ENCODE measurements around the gene KIFC3.
A peak's percentile ranks its signal among the peaks of the same experiment; 100 is the strongest.

KIFC3 gene

GRCh38 chr16:57762365-57763040, 39.8 kb downstream of the KIFC3 start:
- DNase-seq = no peak

- DNase-seq = no peak
Observed at GRCh38 chr16:57761957-57762356, 40.3 kb downstream of the KIFC3 start.

DNA sequence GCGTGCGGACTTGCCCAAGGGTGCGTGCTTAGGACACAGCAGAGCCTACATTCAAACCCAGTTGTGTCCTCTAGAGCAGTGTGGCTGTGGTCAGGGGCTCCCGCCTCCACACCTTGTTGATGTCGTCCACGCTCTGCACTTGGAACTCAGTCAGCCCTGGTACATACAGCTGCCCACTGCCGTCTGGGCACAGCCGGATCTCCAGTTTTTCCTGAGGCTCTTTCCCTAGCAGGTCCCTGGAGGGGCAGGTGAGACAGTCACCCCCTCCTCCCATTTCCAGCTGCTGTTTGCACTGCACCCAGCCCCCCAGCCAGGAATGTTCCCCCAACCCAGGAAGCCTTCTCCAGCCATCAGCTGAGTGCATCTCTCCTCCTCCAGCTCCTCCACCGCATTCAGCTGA, 41.0 kb downstream of the KIFC3 start:
- no peak for DNase-seq

DNA sequence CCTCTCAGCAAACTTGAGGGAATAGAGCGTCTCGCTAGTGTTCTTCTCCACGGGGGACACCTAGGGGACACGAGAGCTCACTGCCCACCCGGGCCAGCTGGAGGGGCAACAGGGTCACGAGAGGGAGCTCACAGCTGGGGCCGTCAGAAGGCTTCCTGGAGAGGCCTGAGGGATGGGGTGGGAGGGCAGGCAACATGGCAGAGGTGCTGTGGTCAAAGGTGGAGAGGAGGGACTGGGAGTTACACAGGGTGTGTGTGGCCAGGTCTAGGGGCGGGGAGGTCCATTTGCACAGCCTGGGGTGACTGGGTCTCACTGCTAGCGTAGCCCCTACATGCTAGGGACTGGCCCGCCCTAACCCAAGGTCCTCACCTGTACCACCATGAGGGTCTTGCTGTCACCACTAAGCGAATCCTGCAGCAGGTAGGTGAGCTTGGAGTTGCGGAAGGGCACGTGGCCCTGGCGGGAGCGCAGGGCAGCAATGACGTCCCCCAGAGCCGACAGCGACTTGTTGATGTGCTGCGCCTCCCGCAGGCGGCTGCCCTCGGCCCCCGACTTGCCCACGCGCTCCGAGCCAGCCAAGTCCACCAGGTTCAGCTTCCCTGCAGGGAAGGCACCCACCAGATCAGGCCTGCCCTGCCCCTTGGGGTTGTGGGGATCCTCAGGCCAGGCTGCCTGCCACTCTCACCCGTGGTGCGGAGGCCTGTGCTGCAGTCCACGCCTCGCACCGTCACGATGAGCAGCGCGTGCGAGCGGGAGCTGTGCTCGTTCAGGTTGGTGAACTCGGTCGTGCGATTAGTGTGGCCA, 41.7 kb downstream of the KIFC3 start:
- no peak for DNase-seq

DNA sequence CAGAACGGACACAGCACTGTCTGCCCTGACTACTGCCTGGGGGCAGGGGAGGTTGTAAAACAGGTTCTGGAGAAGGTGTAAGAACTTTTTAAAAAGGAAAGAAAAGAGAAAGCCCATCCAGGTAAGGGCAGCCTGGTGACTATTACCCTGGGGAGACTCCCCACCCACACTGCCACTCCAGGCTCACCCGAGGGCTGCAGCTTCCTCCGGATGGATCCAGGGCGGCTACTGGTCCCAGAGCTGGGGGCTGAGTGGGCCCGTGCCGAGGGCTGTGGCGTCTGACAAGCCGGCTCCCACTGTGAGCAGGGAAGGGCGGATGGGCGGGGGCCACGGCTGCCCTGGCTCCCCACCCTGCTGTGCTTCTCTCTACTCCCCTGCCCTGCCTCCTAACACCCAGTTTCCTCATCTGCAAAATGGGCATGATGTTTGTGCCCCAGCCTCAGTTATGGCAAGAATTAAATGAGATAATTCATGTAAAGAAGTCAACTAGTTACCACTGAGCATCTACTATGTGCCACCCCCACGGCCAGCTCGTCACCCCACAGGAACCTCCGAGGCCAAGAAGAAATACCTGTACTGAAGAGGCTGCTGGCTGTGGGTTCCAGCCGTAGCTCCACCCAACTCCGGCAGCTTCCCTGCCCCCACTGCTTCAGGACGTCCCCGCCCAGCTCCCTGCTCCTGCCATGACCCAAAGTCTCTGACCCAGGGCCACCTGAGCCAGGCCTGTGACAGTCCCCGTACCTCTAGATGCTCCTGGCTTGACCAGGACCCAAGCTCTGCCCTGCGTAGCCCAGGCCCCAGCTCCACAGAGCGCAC, 42.5 kb downstream of the KIFC3 start:
- DNase-seq = no peak

- no peak for DNase-seq
Observed at GRCh38 chr16:57759131-57759530, 43.2 kb downstream of the KIFC3 start.

DNA sequence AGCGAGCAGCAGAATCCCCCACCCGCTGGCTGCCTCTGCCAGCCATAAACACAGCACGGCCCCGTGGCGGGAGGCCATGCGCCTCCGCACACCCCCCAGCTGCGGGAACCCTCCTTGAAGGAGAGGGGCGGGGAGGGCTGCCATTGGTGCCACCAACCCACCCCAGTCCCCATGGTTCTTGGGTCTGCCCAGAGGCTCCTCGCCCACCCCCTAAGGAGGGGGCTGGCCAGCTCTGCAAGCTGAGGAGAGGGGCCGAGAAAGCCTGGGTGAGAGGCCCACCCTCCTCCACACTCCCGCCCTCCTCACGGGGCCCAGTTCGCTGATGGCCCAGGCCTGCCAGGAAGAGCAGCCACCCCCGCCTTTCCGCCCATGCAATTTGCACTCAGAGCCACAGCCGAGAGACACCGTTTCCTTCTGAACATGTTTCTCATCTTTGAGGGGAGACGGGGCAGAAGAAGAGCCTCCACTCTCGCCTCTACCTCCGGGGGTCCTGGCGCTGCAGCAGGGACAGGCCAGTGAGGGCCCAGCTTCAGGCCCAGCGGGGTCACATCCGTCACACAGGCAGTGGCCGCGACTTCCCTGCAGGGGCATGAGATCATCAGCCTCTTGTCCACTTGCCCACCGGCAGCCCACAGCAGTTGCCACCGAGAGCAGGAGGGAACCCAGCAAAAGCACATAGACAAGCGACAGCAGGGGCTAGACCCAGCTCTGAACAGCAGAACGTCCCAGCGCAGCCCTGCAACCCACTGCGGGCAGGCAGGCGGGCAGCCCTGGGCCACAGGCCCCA, 43.8 kb downstream of the KIFC3 start:
- DNase-seq = no peak

GRCh38 chr16:57757883-57758282, 44.4 kb downstream of the KIFC3 start:
- DNase-seq = no peak

GRCh38 chr16:57757326-57757786, 44.9 kb downstream of the KIFC3 start:
- peak; percentile 88 for DNase-seq

GRCh38 chr16:57756424-57757325, 45.6 kb downstream of the KIFC3 start:
- DNase-seq = no peak

- DNase-seq = no peak
Observed at GRCh38 chr16:57755726-57756423, 46.4 kb downstream of the KIFC3 start.

GRCh38 chr16:57755061-57755684, 47.1 kb downstream of the KIFC3 start:
- no peak for DNase-seq

DNA sequence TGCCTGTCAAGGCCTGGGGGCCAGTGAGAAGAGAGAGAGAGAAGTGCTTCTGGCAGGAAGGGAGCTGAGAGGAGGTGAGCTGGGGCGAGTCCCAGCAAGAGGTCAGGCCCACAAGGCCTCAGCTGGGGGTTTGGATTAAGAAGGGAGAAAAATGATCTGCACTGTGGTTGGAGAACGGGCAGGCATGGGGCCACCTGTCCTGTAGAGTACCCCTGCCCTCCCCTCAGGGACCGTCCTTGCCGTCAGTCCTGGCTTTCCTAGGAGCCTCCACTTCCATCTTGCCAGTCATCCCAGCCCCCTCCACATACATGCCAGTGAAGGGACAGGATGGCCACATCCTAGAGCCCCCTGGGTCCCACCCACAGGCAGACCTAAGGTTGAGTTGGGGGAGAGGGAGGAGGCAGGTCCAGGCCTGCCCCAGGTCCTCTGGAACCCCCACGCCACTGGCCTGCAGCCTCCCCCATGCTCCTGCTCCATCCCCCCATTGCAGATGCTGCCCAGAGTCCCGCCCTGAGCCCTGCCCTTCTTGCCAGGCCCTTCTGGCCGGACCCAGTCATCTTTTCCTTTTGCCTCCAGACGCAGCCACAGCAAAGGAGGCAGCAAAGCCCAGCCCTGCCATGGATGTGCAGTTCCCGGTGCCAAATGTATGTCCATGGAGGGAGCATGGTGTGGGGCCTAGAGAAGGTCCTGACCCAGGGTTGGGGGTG, 47.8 kb downstream of the KIFC3 start:
- no peak for DNase-seq

DNA sequence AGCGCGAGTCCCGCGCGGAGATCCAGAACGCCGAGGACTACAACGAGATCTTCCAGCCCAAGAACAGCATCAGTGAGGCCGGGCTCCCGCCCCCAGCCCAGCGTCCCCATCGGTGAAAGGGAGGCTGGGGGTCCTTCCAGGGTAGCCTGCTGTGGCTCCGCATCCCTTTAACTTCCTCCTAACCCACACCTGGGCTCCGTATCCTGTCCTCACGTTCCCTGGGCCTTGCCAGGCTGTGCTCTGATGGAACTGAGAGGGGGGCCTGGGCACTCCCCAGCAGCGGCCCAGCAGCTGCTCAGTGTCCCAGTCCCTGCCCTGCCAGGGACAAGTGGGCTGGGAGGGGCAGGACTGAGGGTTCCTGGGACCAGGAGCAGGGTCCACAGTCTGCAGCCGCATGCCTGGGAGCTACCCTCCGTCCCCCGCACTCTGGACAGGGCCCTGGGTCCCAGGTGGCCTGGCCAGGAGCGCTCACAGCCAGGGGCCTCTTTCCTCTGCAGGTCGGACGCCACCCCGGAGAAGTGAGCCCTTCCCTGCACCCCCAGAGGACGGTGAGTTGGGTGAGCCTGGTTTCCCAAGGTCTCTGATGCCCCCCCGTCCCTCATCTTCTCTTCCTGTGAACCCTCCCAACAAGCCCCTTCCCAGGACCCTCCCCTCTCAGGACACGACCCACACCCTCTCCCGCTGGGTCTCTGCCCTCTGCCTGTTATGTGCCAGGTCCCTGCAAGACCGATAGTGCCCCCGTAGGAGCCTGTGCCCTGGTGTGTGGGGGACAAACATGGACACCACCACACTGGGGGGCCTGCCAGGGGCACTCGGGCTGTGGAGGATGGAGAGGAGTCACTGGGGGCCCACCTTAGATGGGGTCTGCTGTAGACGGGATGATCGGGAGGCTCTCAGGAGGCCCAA, 48.6 kb downstream of the KIFC3 start:
- no peak for DNase-seq

DNA sequence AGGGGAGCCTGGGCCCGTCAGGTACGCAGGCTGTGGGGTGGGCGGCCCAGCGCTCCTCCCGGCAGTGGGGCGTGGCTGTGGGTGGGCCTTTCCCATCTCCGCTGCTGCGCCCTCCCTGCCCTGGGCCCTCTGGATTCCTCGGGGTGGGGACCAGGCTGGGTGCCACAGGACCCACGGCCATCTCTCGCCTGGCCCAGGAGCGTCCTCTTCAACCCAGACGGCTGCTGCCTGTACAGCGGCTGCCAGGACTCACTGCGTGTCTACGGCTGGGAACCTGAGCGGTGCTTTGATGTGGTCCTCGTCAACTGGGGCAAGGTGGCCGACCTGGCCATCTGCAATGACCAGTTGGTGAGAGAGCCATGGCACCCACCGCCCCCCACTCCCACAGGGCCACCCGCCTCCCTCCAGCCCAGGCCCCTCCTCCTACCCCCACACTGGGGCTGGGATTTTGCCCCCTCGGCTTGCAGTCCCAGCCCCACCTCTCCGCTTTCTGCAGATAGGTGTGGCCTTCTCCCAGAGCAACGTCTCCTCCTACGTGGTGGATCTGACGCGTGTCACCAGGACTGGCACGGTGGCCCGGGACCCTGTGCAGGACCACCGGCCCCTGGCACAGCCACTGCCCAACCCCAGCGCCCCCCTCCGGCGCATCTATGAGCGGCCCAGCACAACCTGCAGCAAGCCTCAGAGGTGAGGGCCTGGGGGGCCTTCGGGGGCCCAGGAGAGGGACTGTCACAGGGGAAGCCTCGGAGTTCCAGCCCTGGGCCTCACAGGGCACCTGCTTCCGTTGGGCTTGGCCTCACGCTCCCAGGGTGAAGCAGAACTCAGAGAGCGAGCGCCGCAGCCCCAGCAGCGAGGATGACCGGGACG, 49.5 kb downstream of the KIFC3 start:
- DNase-seq = no peak

- DNase-seq = no peak
Observed at GRCh38 chr16:57752203-57752580, 50.1 kb downstream of the KIFC3 start.

GRCh38 chr16:57751539-57752202, 50.6 kb downstream of the KIFC3 start:
- no peak for DNase-seq
